H1 (cell line): ENCODE measurements around the gene TNXB. TPM values are rescaled to one million over a fixed set of nuclear protein-coding genes. Genes with fewer than 3 reads are reported as not detected.

ENCODE experiments used
- CTCF ChIA-PET: fragments of 300-600 bp; sonication (Branson Sonifier 250); formaldehyde crosslinking; loops from one replicate; lab custom pipeline; 2021; ENCODE audit not compliant: partially characterized antibody; lab: Charles Lee
- POLR2A ChIA-PET: fragments of 300-600 bp; sonication (Branson Sonifier 250); formaldehyde crosslinking; loops from one replicate; lab custom pipeline; 2021; ENCODE audit warnings: inconsistent platforms; ENCODE audit not compliant: partially characterized antibody; lab: Charles Lee
- DNase-seq, 2 experiments: peaks; one replicate each; pipeline versions ENCODE4 v3.0.0 to v3.0.0-alpha.2; 2010 to 2022; ENCODE audit warnings: low spot score in 2 of 2, low read depth in 1 of 2, mixed read lengths in 1 of 2
- FAIRE-seq: peaks from 2 replicates; lab custom pipeline; 2011; peaks lifted over from hg19 to GRCh38; lab: Jason Lieb, UNC
- H2AFZ ChIP-seq: 2 replicates; pipeline ENCODE4 v1.8.1; 2012; ENCODE audit warnings: low read length, inconsistent platforms
- H2AK5ac ChIP-seq: 2 replicates; pipeline ENCODE4 v1.6.1; 2013; ENCODE audit warnings: low read depth, low read length
- H2BK120ac ChIP-seq: replicated peaks from 2 replicates; pipeline ENCODE3; 2013; ENCODE audit warnings: low read depth, low read length, inconsistent platforms
- H2BK12ac ChIP-seq: 2 replicates; pipeline ENCODE4 v1.6.1; 2013; ENCODE audit warnings: low read depth, low read length
- H2BK15ac ChIP-seq: 2 replicates; pipeline ENCODE4 v1.6.1; 2013; ENCODE audit warnings: low read length
- H2BK20ac ChIP-seq: 2 replicates; pipeline ENCODE4 v1.6.1; 2013; ENCODE audit warnings: low read length
- H2BK5ac ChIP-seq: 2 replicates; pipeline ENCODE4 v1.6.1; 2013; ENCODE audit warnings: low read depth, low read length
- H3K14ac ChIP-seq: 2 replicates; pipeline ENCODE4 v1.6.1; 2013; ENCODE audit warnings: inconsistent platforms; ENCODE audit not compliant: insufficient read length
- H3K18ac ChIP-seq: 2 replicates; pipeline ENCODE4 v1.6.1; 2013; ENCODE audit warnings: low read length; ENCODE audit errors: extremely low read depth
- H3K23ac ChIP-seq: 2 replicates; pipeline ENCODE4 v1.6.1; 2013; ENCODE audit warnings: inconsistent platforms; ENCODE audit not compliant: insufficient read length
- H3K23me2 ChIP-seq: 2 replicates; pipeline ENCODE4 v1.6.1; 2013; ENCODE audit warnings: low read depth, low read length
- H3K27ac ChIP-seq: 2 replicates; pipeline ENCODE4 v1.6.1; 2011; ENCODE audit warnings: low read depth, low read length, inconsistent platforms
- H3K27me3 ChIP-seq, 4 experiments: replicated peaks in 1 of 4; 1 replicate in 1 of 4; 2 replicates in 3 of 4; pipeline versions ENCODE4 v1.6.1 to v1.8.1; 2011 to 2013; ENCODE audit warnings: low read length in 3 of 4, mild to moderate bottlenecking in 3 of 4, inconsistent platforms in 2 of 4, mixed read lengths in 2 of 4, moderate library complexity in 1 of 4; ENCODE audit not compliant: control insufficient read depth in 3 of 4, insufficient read depth in 3 of 4; ENCODE audit errors: extremely low read depth in 1 of 4
- H3K36me3 ChIP-seq, 4 experiments: 2 replicates each; pipeline versions ENCODE4 v1.6.1 to v1.8.1; 2011 to 2013; ENCODE audit warnings: mild to moderate bottlenecking in 4 of 4, low read length in 3 of 4, moderate library complexity in 2 of 4, control low read depth in 1 of 4, inconsistent platforms in 1 of 4; ENCODE audit not compliant: insufficient read depth in 4 of 4, control insufficient read depth in 2 of 4
- H3K4ac ChIP-seq: replicated peaks from 2 replicates; pipeline ENCODE3; 2013; ENCODE audit warnings: low read length, low read depth, mixed read lengths, inconsistent platforms; ENCODE audit not compliant: insufficient read length
- H3K4me1 ChIP-seq, 4 experiments: replicated peaks in 1 of 4; 1 replicate in 1 of 4; 2 replicates in 3 of 4; pipeline versions ENCODE4 v1.6.1 to v1.8.1; 2011 to 2013; ENCODE audit warnings: low read length in 3 of 4, inconsistent platforms in 2 of 4, mixed read lengths in 1 of 4; ENCODE audit not compliant: insufficient read depth in 4 of 4, control insufficient read depth in 3 of 4
- H3K4me2 ChIP-seq, 2 experiments: 2 replicates each; pipeline versions ENCODE4 v1.6.1 to v1.8.1; 2011 to 2013; ENCODE audit warnings: low read depth in 2 of 2, low read length in 2 of 2, control low read depth in 1 of 2, inconsistent platforms in 1 of 2, mild to moderate bottlenecking in 1 of 2; ENCODE audit not compliant: insufficient read depth in 1 of 2
- H3K4me3 ChIP-seq, 4 experiments: fragments of 200-600, 300-600 bp in 1 of 4; sonication (generic), shearing (Covaris generic), sonication (Bioruptor Twin) in 1 of 4; 2 replicates each; pipeline versions ENCODE4 v1.5.1 to v1.8.1; 2011 to 2016; ENCODE audit warnings: low read length in 4 of 4, low read depth in 3 of 4, control low read depth in 2 of 4, inconsistent platforms in 2 of 4, mild to moderate bottlenecking in 2 of 4, mixed read lengths in 1 of 4, moderate library complexity in 1 of 4; ENCODE audit not compliant: insufficient read depth in 2 of 4; ENCODE audit errors: extremely low read depth in 1 of 4
- H3K56ac ChIP-seq: replicated peaks from 2 replicates; pipeline ENCODE3; 2013; ENCODE audit warnings: low read depth, mild to moderate bottlenecking, mixed read lengths, low read length, inconsistent platforms; ENCODE audit not compliant: insufficient read length
- H3K79me1 ChIP-seq: 2 replicates; pipeline ENCODE4 v1.6.1; 2013; ENCODE audit warnings: low read depth, low read length, control low read depth
- H3K79me2 ChIP-seq, 2 experiments: 2 replicates each; pipeline versions ENCODE4 v1.6.1 to v1.8.1; 2012 to 2013; ENCODE audit warnings: low read length in 2 of 2, mild to moderate bottlenecking in 2 of 2, inconsistent platforms in 1 of 2; ENCODE audit not compliant: insufficient read depth in 2 of 2, control insufficient read depth in 1 of 2
- H3K9ac ChIP-seq, 4 experiments: replicated peaks in 1 of 4; 1 replicate in 1 of 4; 2 replicates in 3 of 4; pipeline versions ENCODE4 v1.6.1 to v1.8.1; 2011 to 2013; ENCODE audit warnings: low read depth in 3 of 4, low read length in 3 of 4, control low read depth in 2 of 4, mild to moderate bottlenecking in 2 of 4, moderate library complexity in 2 of 4, inconsistent platforms in 1 of 4; ENCODE audit errors: extremely low read depth in 1 of 4
- H3K9me3 ChIP-seq, 2 experiments: 2 replicates each; pipeline versions ENCODE4 v1.6.1 to v1.8.1; 2012 to 2013; ENCODE audit warnings: mild to moderate bottlenecking in 2 of 2, moderate library complexity in 2 of 2, control low read depth in 1 of 2, inconsistent platforms in 1 of 2, low read depth in 1 of 2, low read length in 1 of 2, mixed read lengths in 1 of 2; ENCODE audit not compliant: insufficient read depth in 2 of 2
- H4K20me1 ChIP-seq, 2 experiments: replicated peaks in 1 of 2; 2 replicates each; pipeline versions ENCODE3 to v1.8.1; 2011 to 2013; ENCODE audit warnings: inconsistent platforms in 2 of 2, low read length in 2 of 2, mild to moderate bottlenecking in 1 of 2; ENCODE audit not compliant: insufficient read depth in 2 of 2, control insufficient read depth in 1 of 2
- H4K5ac ChIP-seq: 2 replicates; pipeline ENCODE4 v1.6.1; 2013; ENCODE audit warnings: low read length, low read depth, mixed read lengths, inconsistent platforms; ENCODE audit not compliant: insufficient read length
- H4K8ac ChIP-seq: 2 replicates; pipeline ENCODE4 v1.8.0; 2013; ENCODE audit warnings: mild to moderate bottlenecking, moderate library complexity, low read length, inconsistent platforms; ENCODE audit not compliant: insufficient read depth; ENCODE audit errors: extremely low read depth
- H4K91ac ChIP-seq: replicated peaks from 2 replicates; pipeline ENCODE3; 2013; ENCODE audit warnings: low read length, mixed read lengths, inconsistent platforms; ENCODE audit not compliant: insufficient read length
- BRCA1 ChIP-seq: IDR thresholded peaks from 2 replicates; pipeline ENCODE4 v1.6.1; 2012; ENCODE audit warnings: low read depth, low read length, improper control_type of control experiment
- CBX5 ChIP-seq: fragments of 300-800, 300-1000 bp; sonication (generic); IDR thresholded peaks from 2 replicates; pipeline ENCODE4 v1.7.1; 2016; ENCODE audit warnings: antibody characterized with exemption, low read length, low read depth
- CREB1 ChIP-seq: IDR thresholded peaks from 2 replicates; pipeline ENCODE4 v1.6.1; 2012; ENCODE audit warnings: inconsistent platforms
- PHF8 ChIP-seq: fragments of 200-600 bp; sonication (generic); conservative IDR thresholded peaks from 2 replicates; pipeline ENCODE4 v1.7.1; 2012; ENCODE audit warnings: low read depth, mild to moderate bottlenecking, inconsistent platforms, low read length, moderate library complexity
- RBBP5 ChIP-seq: IDR thresholded peaks from 2 replicates; pipeline ENCODE4 v1.7.1; 2012; ENCODE audit warnings: low read depth, mild to moderate bottlenecking, inconsistent platforms, low read length, moderate library complexity, borderline replicate concordance
- SAP30 ChIP-seq: fragments of 300-600 bp; sonication (generic); IDR thresholded peaks from 2 replicates; pipeline ENCODE4 v1.7.1; 2012; ENCODE audit warnings: low read length, moderate library complexity, mild to moderate bottlenecking, inconsistent platforms; ENCODE audit not compliant: insufficient read depth, insufficient replicate concordance
- SP1 ChIP-seq: IDR thresholded peaks from 2 replicates; pipeline ENCODE4 v1.6.1; 2011; ENCODE audit warnings: low read depth, low read length
- TAF1 ChIP-seq: IDR thresholded peaks from 2 replicates; pipeline ENCODE4 v1.6.1; 2011; ENCODE audit warnings: mild to moderate bottlenecking, low read depth, low read length
- TBP ChIP-seq: IDR thresholded peaks from 2 replicates; pipeline ENCODE4 v1.6.1; 2011; ENCODE audit warnings: low read depth, low read length, improper control_type of control experiment
- YY1 ChIP-seq: IDR thresholded peaks from 2 replicates; pipeline ENCODE4 v1.6.1; 2011; ENCODE audit warnings: low read depth, mild to moderate bottlenecking, low read length
- WGBS, 2 experiments: shearing (Covaris generic) in 1 of 2; methylation state at CpG; one replicate each; pipeline versions ENCODE4 v1.1.6 to v1.1.7; 2013 to 2015; ENCODE audit warnings: low lambda C conversion rate in 2 of 2, mixed read lengths in 2 of 2, inconsistent platforms in 1 of 2, low coverage in 1 of 2, missing lambda C conversion rate in 1 of 2; ENCODE audit not compliant: insufficient replicate concordance in 2 of 2, insufficient coverage in 1 of 2, insufficient read length in 1 of 2; ENCODE audit errors: extremely low coverage in 1 of 2, missing lambda C conversion rate in 1 of 2; 5-methylcytosine and 5-hydroxymethylcytosine counted together
- polyA plus RNA-seq, 7 experiments: library from polyadenylated mRNA; depleted of rRNA in 3 of 7; stranded (reverse) in 5 of 7; unstranded in 2 of 7; fragments of >200 nt in 5 of 7; fragments of 200-250 nt in 2 of 7; gene quantifications; 1 replicate in 5 of 7; 2 replicates in 1 of 7; 4 replicates in 1 of 7; pipeline versions ENCODE4 v1.2.1 to v1.2.3, GENCODE V29; 2011 to 2013; ENCODE audit warnings: missing spikeins in 2 of 7, mixed read lengths in 2 of 7
- total RNA-seq: library from RNA; stranded (reverse); fragmentation: NEBNext Ultra II Directional; extraction: Animal tissue kit (Norgen Biotek cat#: 25700); gene quantifications from 2 replicates; pipeline ENCODE4 v1.2.1, GENCODE V29; 2021
- TF ChIP-seq, protein P1 (sequence below): IDR thresholded peaks from 2 replicates; pipeline ENCODE4 v1.6.1; 2012; ENCODE audit warnings: low read length, inconsistent platforms

Gene TNXB
- total and polyA plus RNA-seq, 2 of the 8 experiments (the other 6 are each of a cell fraction or from before 2014, with no cell fraction given), result 3.1 to 4.8 TPM

DNA sequence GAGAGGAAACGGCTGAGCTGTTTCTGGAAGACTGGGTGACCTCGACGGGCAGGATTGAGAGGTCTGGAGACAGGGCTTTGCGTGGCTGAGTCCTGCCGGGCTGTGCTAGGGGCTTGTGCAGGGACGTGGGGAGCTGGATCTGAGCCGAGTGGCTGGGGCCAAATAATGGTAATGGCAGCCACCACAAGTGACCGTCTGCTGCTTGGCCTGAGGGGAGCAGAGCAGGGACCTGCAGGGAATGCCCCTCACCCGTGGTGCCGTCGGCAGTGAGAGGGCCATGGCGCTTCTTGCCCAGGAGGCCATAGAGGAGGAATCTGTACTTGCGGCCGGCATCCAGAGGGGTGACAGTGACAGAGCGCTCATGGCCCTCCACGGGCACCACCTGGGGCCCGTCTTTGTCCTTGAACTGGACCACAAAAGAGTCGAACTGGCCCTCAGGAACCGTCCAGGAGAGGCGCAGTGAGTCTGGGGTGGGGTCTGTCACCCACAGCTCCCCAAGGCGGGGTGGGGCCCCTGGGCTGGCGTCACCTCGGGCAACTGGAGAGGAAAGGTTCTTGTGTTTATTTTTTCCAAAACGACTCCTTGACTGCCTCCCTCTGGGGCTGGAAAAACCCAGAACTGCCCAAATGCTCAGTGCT lies 39.1 kb downstream of the TNXB start:
- Histone ChIP-seq H3K4me1 (peaks cover 0 to 8% (median 5%) of the 10 kb centered on the region in 4 experiments; a peak in 6 of 7 replicates), H3K23me2 (no peaks in the 10 kb centered on the region), H3K79me2 (no peaks in the 10 kb centered on the region), H3K4me3 (no peak overlapping the region), H3K14ac (no peak overlapping the region), H2AK5ac (no peak overlapping the region), H3K4ac (no peak overlapping the region), H3K23ac (no peak overlapping the region), H2BK20ac (no peak overlapping the region), H3K9ac (no peak overlapping the region), H3K56ac (no peak overlapping the region), H3K79me1 (no peaks in the 10 kb centered on the region), H4K91ac (no peak overlapping the region), H3K18ac (no peak overlapping the region), H3K27ac (no peak overlapping the region), H3K27me3 (no peaks in the 10 kb centered on the region; a peak in 1 of 7 replicates), H3K9me3 (no peaks in the 10 kb centered on the region), H2AFZ (no peak overlapping the region), H4K5ac (no peak overlapping the region), H2BK5ac (no peak overlapping the region), H4K8ac (no peak overlapping the region), H3K36me3 (no peaks in the 10 kb centered on the region), H2BK15ac (no peak overlapping the region), H2BK120ac (no peak overlapping the region), H2BK12ac (no peak overlapping the region), H3K4me2 (no peak overlapping the region), H4K20me1 (no peaks in the 10 kb centered on the region)
- WGBS, 2 experiments, result 91% methylated on average over 21 of the region's 24 CpGs; no CpG with 5 or more reads in 1 of the 2 experiments
- DNase-seq (no peak), FAIRE-seq (no peak)
- TF ChIP-seq, protein P1, sequence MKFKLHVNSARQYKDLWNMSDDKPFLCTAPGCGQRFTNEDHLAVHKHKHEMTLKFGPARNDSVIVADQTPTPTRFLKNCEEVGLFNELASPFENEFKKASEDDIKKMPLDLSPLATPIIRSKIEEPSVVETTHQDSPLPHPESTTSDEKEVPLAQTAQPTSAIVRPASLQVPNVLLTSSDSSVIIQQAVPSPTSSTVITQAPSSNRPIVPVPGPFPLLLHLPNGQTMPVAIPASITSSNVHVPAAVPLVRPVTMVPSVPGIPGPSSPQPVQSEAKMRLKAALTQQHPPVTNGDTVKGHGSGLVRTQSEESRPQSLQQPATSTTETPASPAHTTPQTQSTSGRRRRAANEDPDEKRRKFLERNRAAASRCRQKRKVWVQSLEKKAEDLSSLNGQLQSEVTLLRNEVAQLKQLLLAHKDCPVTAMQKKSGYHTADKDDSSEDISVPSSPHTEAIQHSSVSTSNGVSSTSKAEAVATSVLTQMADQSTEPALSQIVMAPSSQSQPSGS, result no peak
- TF ChIP-seq SP1 (no peak), YY1 (no peak), RBBP5 (no peak), BRCA1 (no peak), CBX5 (no peak), CREB1 (no peak), PHF8 (no peak), TBP (no peak), SAP30 (no peak), TAF1 (no peak)
- POLR2A ChIA-PET, result interaction anchor here (1.2 to 2.1 kb wide), 3 partner anchors 18 to 40 kb away, joined by 3 to 7 read pairs (median 5); no protein-coding TSS in a partner anchor
- CTCF ChIA-PET, result interaction anchor here (1.0 to 2.6 kb wide), 7 partner anchors 11 to 97 kb away, joined by 3 to 13 read pairs (median 3); no protein-coding TSS in a partner anchor
